ENCODE measurements around the gene TTPAL. TPM values are rescaled to one million over a fixed set of nuclear protein-coding genes. Genes with fewer than 3 reads are reported as not detected.
"Not testable (repeated sequence)": the region's sequence is repeated elsewhere in the genome, so short reads cannot be mapped to it uniquely, and the experiment has no call there.

TTPAL gene
- polyA plus RNA-seq, 3 donors = 10.2 to 15.0 (median 14.3) TPM

GRCh38 chr20:44464514-44464913, 11.2 kb upstream of the TTPAL start:
- DNase-seq = no peak

- DNase-seq = no peak
These were observed 10.6 kb upstream of the TTPAL start for GRCh38 chr20:44465001-44465560.

- DNase-seq = no peak
These were observed 8.3 kb upstream of the TTPAL start for GRCh38 chr20:44467289-44467883.

GRCh38 chr20:44468044-44468782, 7.5 kb upstream of the TTPAL start:
- DNase-seq = no peak

- DNase-seq = no peak
These were observed 5.3 kb upstream of the TTPAL start for GRCh38 chr20:44470327-44470726.

GRCh38 chr20:44471481-44471882, 4.2 kb upstream of the TTPAL start:
- no peak for DNase-seq

GRCh38 chr20:44472283-44472682, 3.4 kb upstream of the TTPAL start:
- DNase-seq = not testable (repeated sequence)

GRCh38 chr20:44475372-44475693, 341 bp upstream of the TTPAL start:
- DNase-seq = no peak

GRCh38 chr20:44477151-44477550, 1.5 kb downstream of the TTPAL start:
- no peak for DNase-seq

- DNase-seq = no peak
These were observed 2.5 kb downstream of the TTPAL start for GRCh38 chr20:44478206-44478605.

GRCh38 chr20:44479643-44480042, 4.0 kb downstream of the TTPAL start:
- no peak for DNase-seq

- no peak for DNase-seq
These were observed 4.4 kb downstream of the TTPAL start for GRCh38 chr20:44480097-44480496.

- no peak for DNase-seq
These were observed 6.2 kb downstream of the TTPAL start for GRCh38 chr20:44481719-44482416.

- DNase-seq = no peak
These were observed 7.4 kb downstream of the TTPAL start for GRCh38 chr20:44483112-44483511.

- DNase-seq = no peak
These were observed 9.6 kb downstream of the TTPAL start for GRCh38 chr20:44485078-44485829.

- DNase-seq = no peak
These were observed 10.1 kb downstream of the TTPAL start for GRCh38 chr20:44485830-44486198.

- no peak for DNase-seq
These were observed 12.9 kb downstream of the TTPAL start for GRCh38 chr20:44488551-44488950.

- no peak for DNase-seq
These were observed 13.5 kb downstream of the TTPAL start for GRCh38 chr20:44489223-44489622.

- no peak for DNase-seq
These were observed 14.3 kb downstream of the TTPAL start for GRCh38 chr20:44489931-44490330.

GRCh38 chr20:44491635-44492395, 16.1 kb downstream of the TTPAL start:
- no peak for DNase-seq

GRCh38 chr20:44494266-44494665, 18.6 kb downstream of the TTPAL start:
- DNase-seq = no peak

- no peak for DNase-seq
These were observed 19.0 kb downstream of the TTPAL start for GRCh38 chr20:44494681-44495080.
